ENCODE data around the gene SUN3.

Gene SUN3

GRCh38 chr7:48028938-48029337 lies at the start of gene SUN3:
Gene SUN3 (minus strand): TSS chr7:48029107. CDS start chr7:48028938, 169 bp downstream.
- no peak for TF ChIP-seq CTCF (IDR thresholded peaks at IDR 0.05; ENCODE audit: low read depth, low read length)
- H3K4me3 ChIP-seq (replicated peaks in 1 of 2; ENCODE audit: low read depth in 2 of 2, low read length in 2 of 2): no peak within 1 kb of the TSS
- DNase-seq (ENCODE audit: low read depth in 2 of 2): no peak

DNA sequence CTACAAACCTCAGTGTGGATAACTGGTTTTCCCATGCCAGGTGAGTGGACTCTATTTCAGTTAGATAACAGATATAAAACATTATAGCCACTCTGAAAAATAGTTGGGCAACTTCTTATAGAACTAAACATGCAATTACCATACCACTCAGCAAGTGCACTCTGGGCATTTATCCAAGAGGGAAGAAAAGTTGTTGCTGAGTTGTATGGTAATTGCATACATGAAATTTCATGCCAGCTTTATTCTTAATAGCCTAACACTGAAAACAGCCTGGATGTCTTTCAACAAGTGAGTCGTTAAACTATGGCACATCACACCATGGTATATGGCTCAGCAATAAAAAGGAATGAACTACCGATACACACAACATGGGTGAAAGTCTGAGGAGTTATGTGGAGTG lies 49.6 kb upstream of the SUN3 start:
- no peak for DNase-seq (ENCODE audit: low read depth in 2 of 2)
- TF ChIP-seq CTCF (IDR thresholded peaks at IDR 0.05; ENCODE audit: low read depth, low read length): no peak

GRCh38 chr7:48077423-48077822 lies 48.5 kb upstream of the SUN3 start:
- TF ChIP-seq CTCF (IDR thresholded peaks at IDR 0.05; ENCODE audit: low read depth, low read length): no peak
- no peak overlapping the region for H3K4me3 ChIP-seq (replicated peaks in 1 of 2; ENCODE audit: low read depth in 2 of 2, low read length in 2 of 2)
- no peak for DNase-seq (ENCODE audit: low read depth in 2 of 2)

More for the DNA sequence above, 49.6 kb upstream of the SUN3 start:
- no peak overlapping the region for H3K4me3 ChIP-seq (replicated peaks in 1 of 2; ENCODE audit: low read depth in 2 of 2, low read length in 2 of 2)

DNA sequence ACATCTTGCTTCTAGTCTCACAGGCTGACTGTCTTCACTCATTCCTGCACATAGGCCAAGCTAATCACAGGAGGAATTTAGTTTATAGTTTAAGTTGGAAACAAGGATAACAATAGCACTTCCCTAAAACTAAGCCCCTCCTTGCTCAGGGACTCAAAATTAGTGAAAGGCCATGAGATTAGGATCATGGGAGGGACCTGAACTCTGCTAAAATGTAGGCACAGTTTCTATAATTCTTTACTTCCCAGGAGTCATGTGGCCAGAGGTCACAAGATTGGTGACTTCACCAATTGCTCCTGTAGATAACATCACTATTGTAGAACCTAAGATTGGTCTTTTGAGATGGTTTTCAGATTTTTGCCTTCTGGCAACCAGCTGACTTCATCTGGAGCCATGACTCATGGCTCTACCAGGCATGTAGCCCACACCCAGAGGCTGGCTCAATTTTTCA lies 45.3 kb upstream of the SUN3 start:
- no peak overlapping the region for H3K4me3 ChIP-seq (replicated peaks in 1 of 2; ENCODE audit: low read depth in 2 of 2, low read length in 2 of 2)
- no peak for DNase-seq (ENCODE audit: low read depth in 2 of 2)
- no peak for TF ChIP-seq CTCF (IDR thresholded peaks at IDR 0.05; ENCODE audit: low read depth, low read length)

DNA sequence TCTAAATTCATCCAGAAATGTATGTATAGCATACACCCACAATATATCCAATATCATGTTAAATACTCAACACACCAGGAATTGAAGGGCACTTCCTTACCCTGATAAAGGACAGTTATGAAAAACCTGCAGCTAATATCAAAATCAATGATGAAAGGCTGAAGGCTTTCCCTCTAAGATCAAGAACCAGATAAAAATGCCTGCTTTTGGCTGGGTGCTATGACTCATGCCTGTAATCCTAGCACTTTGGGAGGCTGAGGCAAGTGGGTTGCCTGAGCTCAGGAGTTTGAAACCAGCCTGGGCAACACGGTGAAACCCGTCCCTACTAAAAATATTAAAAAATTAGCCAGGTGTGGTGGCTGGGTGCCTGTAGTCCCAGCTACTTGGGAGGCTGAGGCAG lies 38.6 kb upstream of the SUN3 start:
- no peak for DNase-seq (ENCODE audit: low read depth in 2 of 2)
- no peak for TF ChIP-seq CTCF (IDR thresholded peaks at IDR 0.05; ENCODE audit: low read depth, low read length)
- H3K4me3 ChIP-seq (replicated peaks in 1 of 2; ENCODE audit: low read depth in 2 of 2, low read length in 2 of 2): no peak overlapping the region

DNA sequence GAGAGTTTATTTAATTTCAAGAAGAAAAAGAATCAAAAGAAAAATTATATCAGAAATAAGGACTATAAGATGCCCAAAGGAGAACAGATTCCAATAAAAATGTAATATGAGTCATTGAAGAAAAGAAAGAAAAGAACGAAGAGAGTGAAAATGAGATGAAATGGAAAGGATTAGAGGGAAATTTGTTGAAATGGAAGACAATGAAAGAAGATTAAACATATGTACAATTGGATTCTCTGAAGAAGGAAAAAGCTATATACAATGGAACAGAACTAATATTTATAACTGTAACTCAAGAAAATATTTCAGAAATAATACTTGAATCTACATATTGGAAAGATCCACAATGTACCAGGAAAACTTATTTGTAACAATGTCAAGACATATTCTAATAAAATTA lies 35.1 kb upstream of the SUN3 start:
- no peak overlapping the region for H3K4me3 ChIP-seq (replicated peaks in 1 of 2; ENCODE audit: low read depth in 2 of 2, low read length in 2 of 2)
- no peak for TF ChIP-seq CTCF (IDR thresholded peaks at IDR 0.05; ENCODE audit: low read depth, low read length)
- DNase-seq (ENCODE audit: low read depth in 2 of 2): no peak

DNA sequence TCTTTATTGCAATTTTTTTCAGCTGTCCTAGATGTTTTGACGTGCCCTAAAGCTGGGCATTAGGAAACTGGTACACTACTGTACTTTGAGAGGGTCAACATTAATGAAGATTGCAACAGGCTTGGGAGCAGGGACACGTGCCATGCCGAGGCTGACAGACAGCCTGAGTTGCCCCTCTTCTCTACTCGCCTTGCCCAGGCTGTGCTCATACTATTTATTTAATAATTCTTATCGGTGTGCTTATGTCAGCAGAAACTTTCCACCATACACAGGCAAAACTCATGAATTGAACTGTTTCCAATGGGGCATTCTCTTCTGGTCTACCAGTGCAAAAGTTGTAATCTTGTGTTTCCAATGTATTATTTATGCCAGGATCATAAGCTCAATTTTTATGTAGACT lies 30.8 kb upstream of the SUN3 start:
- no peak for TF ChIP-seq CTCF (IDR thresholded peaks at IDR 0.05; ENCODE audit: low read depth, low read length)
- no peak for DNase-seq (ENCODE audit: low read depth in 2 of 2)

More for the DNA sequence above, 30.8 kb upstream of the SUN3 start:
- no peak overlapping the region for H3K4me3 ChIP-seq (replicated peaks in 1 of 2; ENCODE audit: low read depth in 2 of 2, low read length in 2 of 2)
